ENCODE data around the gene GTPBP4.
A peak's percentile ranks its signal among the peaks of the same experiment; 100 is the strongest.

Gene GTPBP4

GRCh38 chr10:987870-988666 is at the start of gene GTPBP4:
Gene GTPBP4, plus strand, starts transcription at chr10:988434. Its CDS starts 46 bp downstream, at chr10:988480.
- no peaks in the 10 kb centered on the region for H3K27me3 ChIP-seq (ENCODE audit: insufficient read depth, low read length)
- no peaks in the 10 kb centered on the region for H3K9me3 ChIP-seq (ENCODE audit: insufficient read depth, low read depth, low read length)
- H3K9ac ChIP-seq (ENCODE audit: low read depth, low read length), result peak within 1 kb of the TSS; percentile 99
- H3K4me3 ChIP-seq (ENCODE audit: low read length), result peak within 1 kb of the TSS; percentile 90
- H3K27ac ChIP-seq (ENCODE audit: low read length), result peak within 1 kb of the TSS; percentile 89
- peaks cover 21% of the 10 kb centered on the region for H3K36me3 ChIP-seq (ENCODE audit: insufficient read depth, low read depth, low read length)
- peaks cover 3% of the 10 kb centered on the region; the same call in 1 of the 2 replicates for H3K4me1 ChIP-seq (ENCODE audit: insufficient read depth, low read length)

GRCh38 chr10:938941-939678 is 49.1 kb upstream of the GTPBP4 start:
- H3K9me3 ChIP-seq (ENCODE audit: insufficient read depth, low read depth, low read length), result no peaks in the 10 kb centered on the region
- no peaks in the 10 kb centered on the region for H3K27me3 ChIP-seq (ENCODE audit: insufficient read depth, low read length)
- H3K4me1 ChIP-seq (ENCODE audit: insufficient read depth, low read length), result peaks cover 3% of the 10 kb centered on the region; the same call in 1 of the 2 replicates
- no peak overlapping the region for H3K4me3 ChIP-seq (ENCODE audit: low read length)
- no peak overlapping the region for H3K9ac ChIP-seq (ENCODE audit: low read depth, low read length)
- H3K27ac ChIP-seq (ENCODE audit: low read length), result no peak overlapping the region
- no peaks in the 10 kb centered on the region for H3K36me3 ChIP-seq (ENCODE audit: insufficient read depth, low read depth, low read length)

GRCh38 chr10:943334-944033 is 44.8 kb upstream of the GTPBP4 start:
- Histone ChIP-seq H3K27ac (ENCODE audit: low read length) (no peak overlapping the region), H3K9me3 (ENCODE audit: insufficient read depth, low read depth, low read length) (no peaks in the 10 kb centered on the region), H3K27me3 (ENCODE audit: insufficient read depth, low read length) (no peaks in the 10 kb centered on the region), H3K4me3 (ENCODE audit: low read length) (no peak overlapping the region), H3K9ac (ENCODE audit: low read depth, low read length) (no peak overlapping the region), H3K36me3 (ENCODE audit: insufficient read depth, low read depth, low read length) (no peaks in the 10 kb centered on the region), H3K4me1 (ENCODE audit: insufficient read depth, low read length) (peaks cover 5% of the 10 kb centered on the region; the same call in 1 of the 2 replicates)

GRCh38 chr10:944034-944831 is 44.0 kb upstream of the GTPBP4 start:
- H3K4me1 ChIP-seq (ENCODE audit: insufficient read depth, low read length), result peaks cover 5% of the 10 kb centered on the region; the same call in 1 of the 2 replicates
- H3K4me3 ChIP-seq (ENCODE audit: low read length), result no peak overlapping the region
- H3K27ac ChIP-seq (ENCODE audit: low read length), result no peak overlapping the region
- no peaks in the 10 kb centered on the region for H3K36me3 ChIP-seq (ENCODE audit: insufficient read depth, low read depth, low read length)
- H3K9me3 ChIP-seq (ENCODE audit: insufficient read depth, low read depth, low read length), result no peaks in the 10 kb centered on the region
- no peak overlapping the region for H3K9ac ChIP-seq (ENCODE audit: low read depth, low read length)
- H3K27me3 ChIP-seq (ENCODE audit: insufficient read depth, low read length), result no peaks in the 10 kb centered on the region

GRCh38 chr10:945778-946177 is 42.5 kb upstream of the GTPBP4 start:
- Histone ChIP-seq H3K27me3 (ENCODE audit: insufficient read depth, low read length) (0 out of 2 replicates have a peak, but pooled peaks cover under 1% of the 10 kb centered on the region), H3K36me3 (ENCODE audit: insufficient read depth, low read depth, low read length) (no peaks in the 10 kb centered on the region), H3K9me3 (ENCODE audit: insufficient read depth, low read depth, low read length) (no peaks in the 10 kb centered on the region), H3K27ac (ENCODE audit: low read length) (no peak overlapping the region), H3K4me3 (ENCODE audit: low read length) (no peak overlapping the region), H3K9ac (ENCODE audit: low read depth, low read length) (no peak overlapping the region), H3K4me1 (ENCODE audit: insufficient read depth, low read length) (peaks cover 5% of the 10 kb centered on the region; the same call in 1 of the 2 replicates)

GRCh38 chr10:947051-947450 is 41.2 kb upstream of the GTPBP4 start:
- Histone ChIP-seq H3K9me3 (ENCODE audit: insufficient read depth, low read depth, low read length) (no peaks in the 10 kb centered on the region), H3K36me3 (ENCODE audit: insufficient read depth, low read depth, low read length) (no peaks in the 10 kb centered on the region), H3K4me3 (ENCODE audit: low read length) (no peak overlapping the region), H3K27me3 (ENCODE audit: insufficient read depth, low read length) (0 out of 2 replicates have a peak, but pooled peaks cover 3% of the 10 kb centered on the region), H3K4me1 (ENCODE audit: insufficient read depth, low read length) (peaks cover 5% of the 10 kb centered on the region; the same call in 1 of the 2 replicates), H3K27ac (ENCODE audit: low read length) (no peak overlapping the region), H3K9ac (ENCODE audit: low read depth, low read length) (no peak overlapping the region)

GRCh38 chr10:947881-948280 is 40.4 kb upstream of the GTPBP4 start:
- no peak overlapping the region for H3K27ac ChIP-seq (ENCODE audit: low read length)
- no peaks in the 10 kb centered on the region for H3K36me3 ChIP-seq (ENCODE audit: insufficient read depth, low read depth, low read length)
- no peak overlapping the region for H3K4me3 ChIP-seq (ENCODE audit: low read length)
- H3K9ac ChIP-seq (ENCODE audit: low read depth, low read length), result no peak overlapping the region
- H3K9me3 ChIP-seq (ENCODE audit: insufficient read depth, low read depth, low read length), result no peaks in the 10 kb centered on the region
- H3K27me3 ChIP-seq (ENCODE audit: insufficient read depth, low read length), result 0 out of 2 replicates have a peak, but pooled peaks cover 3% of the 10 kb centered on the region
- H3K4me1 ChIP-seq (ENCODE audit: insufficient read depth, low read length), result peaks cover 5% of the 10 kb centered on the region; the same call in 1 of the 2 replicates

GRCh38 chr10:948347-948746 is 39.9 kb upstream of the GTPBP4 start:
- no peaks in the 10 kb centered on the region for H3K9me3 ChIP-seq (ENCODE audit: insufficient read depth, low read depth, low read length)
- 0 out of 2 replicates have a peak, but pooled peaks cover 3% of the 10 kb centered on the region for H3K27me3 ChIP-seq (ENCODE audit: insufficient read depth, low read length)
- peaks cover 5% of the 10 kb centered on the region; the same call in 1 of the 2 replicates for H3K4me1 ChIP-seq (ENCODE audit: insufficient read depth, low read length)
- no peaks in the 10 kb centered on the region for H3K36me3 ChIP-seq (ENCODE audit: insufficient read depth, low read depth, low read length)
- no peak overlapping the region for H3K27ac ChIP-seq (ENCODE audit: low read length)
- H3K9ac ChIP-seq (ENCODE audit: low read depth, low read length), result no peak overlapping the region
- H3K4me3 ChIP-seq (ENCODE audit: low read length), result no peak overlapping the region

GRCh38 chr10:949446-949845 is 38.8 kb upstream of the GTPBP4 start:
- Histone ChIP-seq H3K9ac (ENCODE audit: low read depth, low read length) (no peak overlapping the region), H3K4me1 (ENCODE audit: insufficient read depth, low read length) (no peaks in the 10 kb centered on the region), H3K9me3 (ENCODE audit: insufficient read depth, low read depth, low read length) (no peaks in the 10 kb centered on the region), H3K36me3 (ENCODE audit: insufficient read depth, low read depth, low read length) (no peaks in the 10 kb centered on the region), H3K27me3 (ENCODE audit: insufficient read depth, low read length) (0 out of 2 replicates have a peak, but pooled peaks cover 3% of the 10 kb centered on the region), H3K4me3 (ENCODE audit: low read length) (no peak overlapping the region), H3K27ac (ENCODE audit: low read length) (no peak overlapping the region)

- H3K27me3 ChIP-seq (ENCODE audit: insufficient read depth, low read length), result 0 out of 2 replicates have a peak, but pooled peaks cover 3% of the 10 kb centered on the region
- no peak overlapping the region for H3K9ac ChIP-seq (ENCODE audit: low read depth, low read length)
- no peaks in the 10 kb centered on the region for H3K36me3 ChIP-seq (ENCODE audit: insufficient read depth, low read depth, low read length)
- H3K27ac ChIP-seq (ENCODE audit: low read length), result no peak overlapping the region
- H3K9me3 ChIP-seq (ENCODE audit: insufficient read depth, low read depth, low read length), result no peaks in the 10 kb centered on the region
- no peaks in the 10 kb centered on the region for H3K4me1 ChIP-seq (ENCODE audit: insufficient read depth, low read length)
- no peak overlapping the region for H3K4me3 ChIP-seq (ENCODE audit: low read length)
Measured at GRCh38 chr10:953836-954235, 34.4 kb upstream of the GTPBP4 start.

GRCh38 chr10:954396-954795 is 33.8 kb upstream of the GTPBP4 start:
- 0 out of 2 replicates have a peak, but pooled peaks cover 3% of the 10 kb centered on the region for H3K27me3 ChIP-seq (ENCODE audit: insufficient read depth, low read length)
- no peak overlapping the region for H3K9ac ChIP-seq (ENCODE audit: low read depth, low read length)
- no peaks in the 10 kb centered on the region for H3K9me3 ChIP-seq (ENCODE audit: insufficient read depth, low read depth, low read length)
- no peak overlapping the region for H3K4me3 ChIP-seq (ENCODE audit: low read length)
- H3K4me1 ChIP-seq (ENCODE audit: insufficient read depth, low read length), result no peaks in the 10 kb centered on the region
- no peaks in the 10 kb centered on the region for H3K36me3 ChIP-seq (ENCODE audit: insufficient read depth, low read depth, low read length)
- no peak overlapping the region for H3K27ac ChIP-seq (ENCODE audit: low read length)

All from iPS-20b (cell line).